Activated CD4-positive, alpha-beta T cell treated with anti-CD3 and anti-CD28 coated beads, Interleukin-2, amount 50 U/mL, for 1 hour (primary cell): ENCODE results near the gene JAK3.
"Not testable (repeated sequence)": the region's sequence is repeated elsewhere in the genome, so short reads cannot be mapped to it uniquely, and the experiment has no call there.

ENCODE experiments used
- DNase-seq: peaks from one replicate; pipeline ENCODE4 v3.0.0-alpha.2; 2020

Gene JAK3

DNA sequence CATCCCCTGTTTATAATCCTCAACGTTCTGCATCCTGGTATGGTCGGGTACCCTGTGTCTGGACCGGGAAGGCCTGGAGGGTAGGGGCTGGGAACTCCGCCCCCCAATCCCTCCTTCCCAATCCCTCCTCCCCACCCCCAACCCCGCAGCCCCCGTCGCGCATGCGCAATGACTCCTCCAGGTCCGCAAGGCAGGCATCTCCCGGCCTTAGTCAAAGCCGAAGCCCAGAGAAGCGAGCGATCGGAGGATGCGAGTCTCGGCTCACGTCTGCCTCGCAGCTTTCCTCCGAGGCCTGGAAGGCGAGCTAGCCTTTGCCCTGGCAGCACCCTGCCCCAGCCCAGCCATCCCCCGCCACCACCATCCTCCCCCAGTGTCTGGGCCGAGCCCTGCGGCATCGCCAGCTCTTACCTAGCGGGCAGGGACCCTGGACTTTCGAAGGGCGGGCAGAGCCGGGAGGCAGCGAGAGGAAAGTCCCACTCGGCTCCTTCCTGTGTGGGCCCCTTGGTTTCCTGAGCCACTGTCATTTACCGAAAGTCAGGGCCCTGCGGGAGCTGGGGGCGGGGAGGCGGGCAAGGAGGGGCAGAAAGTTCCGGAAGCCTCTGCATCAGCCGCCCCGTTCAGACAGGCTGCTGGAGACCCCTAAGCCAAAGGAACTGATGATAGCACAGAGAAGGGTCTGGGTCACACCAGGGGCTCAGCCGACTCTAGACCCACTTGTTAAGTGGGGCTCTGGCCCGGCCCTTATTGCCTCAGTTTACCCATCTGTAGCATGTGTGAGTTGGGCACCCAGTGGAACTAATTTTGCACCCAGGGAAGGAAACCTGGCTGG is at the start of gene JAK3:
Gene JAK3 (minus strand): TSS at position 445 of the 829 bp plus-strand sequence. CDS start 3,565 bp downstream, outside the sequence.
- peak; percentile 78 for DNase-seq

DNA sequence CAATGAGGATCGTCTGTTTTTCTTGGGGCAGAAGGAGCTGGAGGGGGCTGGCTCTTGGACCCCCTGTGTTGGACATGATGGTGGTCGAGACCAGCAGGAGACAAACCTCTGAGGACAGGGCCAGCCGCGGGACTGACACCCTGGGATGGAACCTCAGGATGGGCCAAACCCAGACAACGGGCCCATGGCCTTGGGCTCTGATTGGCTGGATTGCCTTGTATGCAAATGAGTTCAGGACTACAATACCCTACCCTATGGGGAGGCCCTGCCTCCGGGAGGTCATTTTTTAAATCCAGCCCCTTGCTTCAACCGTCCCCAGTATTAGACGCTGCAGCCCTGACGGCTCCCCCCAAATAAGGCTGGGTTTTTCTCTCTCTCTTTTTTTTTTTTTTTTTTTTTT is 46.0 kb upstream of the JAK3 start:
- no peak for DNase-seq

DNA sequence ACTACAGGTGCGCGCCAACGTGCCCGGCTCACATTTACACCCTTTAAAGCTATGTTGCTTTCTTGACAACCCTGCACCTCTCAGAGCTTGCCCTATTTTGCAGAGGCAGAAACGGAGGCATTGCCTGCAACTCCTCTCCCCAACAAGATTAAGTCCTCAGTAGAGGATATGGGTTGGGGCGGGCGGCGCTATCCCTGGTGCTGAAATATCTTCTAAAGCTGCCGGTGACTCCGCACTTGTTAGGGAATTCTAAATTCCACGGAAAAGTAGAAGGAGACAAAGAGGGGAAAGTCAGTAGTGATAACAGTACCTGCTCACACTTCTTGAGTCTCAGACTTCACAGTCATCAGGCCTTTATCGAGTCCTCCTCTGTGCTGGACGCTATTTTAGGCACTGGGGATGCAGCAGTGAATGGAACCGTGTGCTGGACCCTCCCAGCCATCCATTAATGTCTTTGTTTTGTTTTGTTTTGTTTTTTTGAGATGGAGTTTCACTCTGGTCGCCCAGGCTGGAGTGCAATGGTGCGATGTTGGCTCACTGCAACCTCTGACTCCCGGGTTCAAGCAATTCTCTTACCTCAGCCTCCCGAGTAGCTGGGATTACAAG is 41.9 kb upstream of the JAK3 start:
- DNase-seq: no peak

DNA sequence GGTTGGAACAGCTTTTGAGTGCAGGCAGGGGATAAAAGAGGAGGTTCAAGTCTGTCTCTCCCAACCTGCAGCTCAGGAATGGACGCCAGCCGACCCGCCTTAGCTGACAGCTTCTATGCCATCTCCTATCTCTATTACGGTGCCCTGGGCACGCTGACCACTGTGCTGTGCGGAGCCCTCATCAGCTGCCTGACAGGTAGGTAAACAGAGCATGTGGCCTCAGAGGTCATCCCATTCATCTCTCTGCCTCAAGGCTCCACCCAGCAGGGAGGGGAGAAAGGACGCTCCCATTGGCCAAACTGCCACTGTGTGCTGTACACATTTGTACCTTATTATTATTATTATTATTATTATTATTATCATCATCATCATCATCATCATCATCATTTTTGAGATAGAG is 40.5 kb upstream of the JAK3 start:
- no peak for DNase-seq

DNA sequence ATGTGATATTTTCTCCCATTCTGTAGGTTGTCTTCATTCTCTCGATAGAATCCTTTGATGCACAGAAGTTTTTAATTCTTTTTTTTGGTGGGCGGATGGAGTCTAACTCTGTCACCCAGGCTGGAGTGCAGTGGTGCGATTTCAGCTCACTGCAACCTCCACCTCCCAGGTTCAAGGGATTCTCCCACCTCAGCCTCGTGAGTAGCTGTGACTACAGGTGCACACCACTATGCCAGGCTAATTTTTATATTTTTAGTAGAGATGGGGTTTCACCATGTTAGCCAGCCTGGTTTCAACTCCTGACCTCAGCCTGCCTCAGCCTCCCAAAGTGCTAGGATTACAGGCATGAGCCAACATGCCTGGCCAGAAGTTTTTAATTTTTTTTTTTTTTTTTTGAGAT is 39.4 kb upstream of the JAK3 start:
- DNase-seq: not testable (repeated sequence)

DNA sequence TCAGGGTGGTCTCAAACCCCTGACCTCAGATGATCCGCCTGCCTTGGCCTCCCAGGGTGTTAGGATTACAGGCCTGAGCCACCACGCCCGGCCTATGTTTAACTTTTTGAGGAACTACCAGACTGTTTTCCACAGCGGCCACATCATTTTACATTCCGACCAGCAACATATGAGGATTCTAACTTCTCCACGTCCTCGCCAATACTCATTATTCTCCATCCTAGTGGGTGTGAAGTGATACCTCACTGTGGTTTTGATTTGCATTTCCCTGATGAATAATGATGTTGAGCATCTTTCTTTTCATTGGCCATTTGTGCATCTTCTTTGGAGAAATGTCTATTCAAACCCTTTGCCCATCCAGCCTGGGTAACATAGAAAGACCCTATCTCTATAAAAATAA is 38.7 kb upstream of the JAK3 start:
- DNase-seq: no peak

DNA sequence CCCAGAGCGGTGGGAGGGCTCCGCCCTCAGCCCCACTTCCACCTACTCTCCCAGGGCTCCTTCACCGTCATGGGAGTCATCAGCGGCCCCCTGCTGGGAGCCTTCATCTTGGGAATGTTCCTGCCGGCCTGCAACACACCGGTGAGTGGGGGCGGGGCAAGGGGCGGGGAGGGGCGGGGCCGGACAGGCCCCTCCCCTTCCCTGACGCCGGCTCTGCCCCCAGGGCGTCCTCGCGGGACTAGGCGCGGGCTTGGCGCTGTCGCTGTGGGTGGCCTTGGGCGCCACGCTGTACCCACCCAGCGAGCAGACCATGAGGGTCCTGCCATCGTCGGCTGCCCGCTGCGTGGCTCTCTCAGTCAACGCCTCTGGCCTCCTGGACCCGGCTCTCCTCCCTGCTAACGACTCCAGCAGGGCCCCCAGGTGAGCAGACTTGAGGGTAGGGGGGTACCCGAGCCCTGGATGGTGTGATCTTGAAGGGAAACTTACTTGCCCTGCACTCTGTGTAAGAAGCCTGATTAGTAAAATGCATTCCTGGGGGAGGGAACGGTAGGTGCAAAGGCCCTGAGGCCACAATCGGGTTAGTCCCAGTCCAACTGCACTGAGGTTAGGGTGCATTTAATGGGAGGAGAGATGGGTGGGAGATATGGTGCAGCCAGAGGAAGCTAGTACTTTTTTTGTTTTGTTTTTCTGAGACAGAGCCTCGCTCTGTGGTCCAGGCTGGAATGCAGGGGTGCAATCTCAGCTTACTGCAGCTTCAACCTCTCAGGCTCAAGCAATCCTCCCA is 36.0 kb upstream of the JAK3 start:
- no peak for DNase-seq

DNA sequence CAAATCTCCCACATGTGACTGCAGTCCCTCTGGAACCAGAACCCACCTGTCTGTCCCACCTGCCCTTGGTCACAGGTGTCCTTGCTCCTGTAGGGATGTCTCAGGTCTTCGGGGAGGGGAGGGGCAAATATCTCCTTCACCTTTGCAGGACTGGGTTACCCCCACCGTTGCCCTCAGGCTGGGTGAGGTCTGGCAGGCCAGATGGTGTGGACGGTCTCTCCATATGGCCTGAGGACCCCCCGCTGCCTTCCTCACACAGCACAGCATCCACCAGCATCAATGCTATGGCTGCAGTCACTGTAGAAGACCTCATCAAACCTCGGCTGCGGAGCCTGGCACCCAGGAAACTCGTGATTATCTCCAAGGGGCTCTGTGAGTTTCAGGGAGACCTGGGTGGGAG is 33.9 kb upstream of the JAK3 start:
- no peak for DNase-seq

DNA sequence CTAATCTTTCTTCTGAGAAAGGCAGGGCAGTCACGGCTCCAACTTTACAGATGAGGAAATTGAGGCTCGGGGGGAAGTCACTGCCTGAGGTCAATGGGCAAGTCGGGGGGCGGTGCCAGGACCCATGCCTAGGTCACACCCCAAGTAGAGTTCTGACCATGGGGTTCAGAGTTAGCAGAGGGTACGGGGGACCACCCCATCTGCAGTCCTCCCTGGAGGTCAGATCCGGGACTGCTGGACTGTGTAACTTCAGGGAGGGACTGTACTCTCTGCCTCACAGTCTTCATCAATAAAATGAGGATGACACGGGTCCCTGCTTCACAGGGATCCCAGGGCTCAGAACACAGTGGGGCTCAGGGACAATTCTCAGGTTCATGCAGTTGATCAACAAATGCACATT is 31.7 kb upstream of the JAK3 start:
- no peak for DNase-seq

DNA sequence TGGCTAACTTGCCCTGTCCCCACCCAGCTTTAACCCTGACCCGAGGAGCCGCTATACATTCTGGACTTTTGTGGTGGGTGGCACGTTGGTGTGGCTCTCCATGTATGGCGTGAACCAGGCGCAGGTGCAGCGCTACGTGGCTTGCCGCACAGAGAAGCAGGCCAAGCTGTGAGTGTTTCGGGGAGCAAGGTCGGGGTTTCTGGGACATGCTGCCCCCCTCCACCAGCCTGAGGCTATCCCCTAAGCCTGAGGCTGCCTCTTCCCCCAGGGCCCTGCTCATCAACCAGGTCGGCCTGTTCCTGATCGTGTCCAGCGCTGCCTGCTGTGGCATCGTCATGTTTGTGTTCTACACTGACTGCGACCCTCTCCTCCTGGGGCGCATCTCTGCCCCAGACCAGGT is 29.9 kb upstream of the JAK3 start:
- DNase-seq: no peak

DNA sequence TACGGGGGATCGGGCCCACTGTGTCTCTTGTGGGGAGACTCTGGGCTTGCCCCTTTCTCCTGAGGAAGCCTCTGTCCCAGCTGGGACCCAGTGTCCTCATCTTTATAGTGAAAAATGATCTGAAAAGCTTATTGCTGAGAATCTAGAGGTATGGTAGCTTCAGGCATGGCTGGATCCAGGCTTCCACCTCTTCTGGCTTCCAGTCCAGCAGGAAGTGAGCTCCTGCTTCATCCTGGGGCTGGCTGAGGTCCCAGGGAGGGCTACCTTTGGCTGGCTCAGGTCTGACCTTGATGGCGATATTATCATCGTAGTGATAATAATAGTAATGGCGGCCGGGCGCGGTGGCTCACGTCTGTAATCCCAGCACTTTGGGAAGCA is 27.0 kb upstream of the JAK3 start:
- DNase-seq: no peak

DNA sequence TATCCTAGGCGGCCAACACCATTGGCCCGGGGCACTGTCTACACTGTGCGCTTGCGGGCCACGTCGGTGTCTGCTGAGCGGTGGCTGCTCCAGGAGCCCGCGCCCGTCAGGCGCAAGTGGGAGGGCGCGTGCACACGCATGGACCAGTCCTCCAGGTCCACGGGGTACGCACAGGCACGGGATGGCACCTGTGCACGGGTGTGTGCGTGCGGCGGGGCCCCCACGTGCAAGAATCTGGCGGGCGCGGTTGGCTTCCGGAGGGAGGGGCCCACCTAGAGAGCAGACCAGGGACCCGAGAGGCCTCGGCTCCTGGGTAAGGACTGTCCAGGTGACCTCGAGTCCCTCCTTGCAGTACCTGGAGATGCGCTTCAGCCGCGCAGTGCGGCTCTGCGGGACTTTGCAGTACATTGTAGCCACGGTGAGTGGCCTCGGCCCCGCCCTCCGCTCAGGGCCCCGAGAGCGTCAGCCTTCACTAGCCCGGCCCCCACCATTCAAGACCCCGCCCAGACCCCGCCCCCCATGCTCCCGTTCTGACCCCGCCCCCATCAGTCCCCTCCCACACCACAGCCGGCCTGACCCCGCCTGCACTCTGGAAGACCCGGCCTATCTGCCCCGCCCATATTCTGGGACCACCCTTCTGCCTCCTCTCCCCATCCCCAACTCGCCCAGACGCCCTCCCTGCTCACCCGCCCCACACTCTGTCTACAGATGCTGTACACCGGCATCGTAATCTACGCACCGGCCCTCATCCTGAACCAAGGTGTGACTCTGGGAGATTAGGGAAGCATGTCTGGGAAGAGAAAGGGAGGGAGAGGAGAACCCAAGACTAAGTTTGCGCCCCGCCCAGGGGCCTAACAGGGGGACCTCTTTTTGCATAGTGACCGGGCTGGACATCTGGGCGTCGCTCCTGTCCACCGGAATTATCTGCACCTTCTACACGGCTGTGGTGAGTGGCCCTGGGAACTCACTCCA is 26.3 kb upstream of the JAK3 start:
- peak; percentile 73 for DNase-seq

DNA sequence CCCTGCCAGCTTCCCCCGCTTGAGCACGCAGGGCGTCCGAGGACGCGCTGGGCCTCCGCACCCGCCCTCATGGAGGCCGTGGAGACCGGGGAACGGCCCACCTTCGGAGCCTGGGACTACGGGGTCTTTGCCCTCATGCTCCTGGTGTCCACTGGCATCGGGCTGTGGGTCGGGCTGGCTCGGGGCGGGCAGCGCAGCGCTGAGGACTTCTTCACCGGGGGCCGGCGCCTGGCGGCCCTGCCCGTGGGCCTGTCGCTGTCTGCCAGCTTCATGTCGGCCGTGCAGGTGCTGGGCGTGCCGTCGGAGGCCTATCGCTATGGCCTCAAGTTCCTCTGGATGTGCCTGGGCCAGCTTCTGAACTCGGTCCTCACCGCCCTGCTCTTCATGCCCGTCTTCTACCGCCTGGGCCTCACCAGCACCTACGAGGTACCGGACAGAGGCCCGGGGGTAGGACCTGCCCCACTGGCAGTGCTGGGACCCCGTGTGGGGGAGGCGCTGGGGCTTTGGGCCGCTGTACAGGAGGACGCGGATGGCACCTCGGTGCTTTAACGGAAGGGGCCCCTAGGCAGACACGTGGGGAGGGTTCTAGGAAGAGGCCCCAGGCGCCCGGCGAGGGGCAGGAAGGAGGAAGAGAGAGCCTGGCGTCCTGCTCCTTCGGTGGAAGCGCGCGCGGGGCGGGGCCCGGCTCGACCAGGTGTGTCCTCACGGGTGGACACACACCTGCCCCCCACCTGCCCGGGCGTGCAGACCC is 24.6 kb upstream of the JAK3 start:
- DNase-seq: no peak

DNA sequence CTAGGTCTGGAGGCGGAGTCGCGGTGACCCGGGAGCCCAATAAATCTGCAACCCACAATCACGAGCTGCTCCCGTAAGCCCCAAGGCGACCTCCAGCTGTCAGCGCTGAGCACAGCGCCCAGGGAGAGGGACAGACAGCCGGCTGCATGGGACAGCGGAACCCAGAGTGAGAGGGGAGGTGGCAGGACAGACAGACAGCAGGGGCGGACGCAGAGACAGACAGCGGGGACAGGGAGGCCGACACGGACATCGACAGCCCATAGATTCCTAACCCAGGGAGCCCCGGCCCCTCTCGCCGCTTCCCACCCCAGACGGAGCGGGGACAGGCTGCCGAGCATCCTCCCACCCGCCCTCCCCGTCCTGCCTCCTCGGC is 24.1 kb upstream of the JAK3 start, which contains the start of gene SLC5A5:
Gene SLC5A5 (plus strand): TSS at position 68 of the 373 bp plus-strand sequence. CDS start 375 bp downstream, outside the sequence.
- DNase-seq: no peak

DNA sequence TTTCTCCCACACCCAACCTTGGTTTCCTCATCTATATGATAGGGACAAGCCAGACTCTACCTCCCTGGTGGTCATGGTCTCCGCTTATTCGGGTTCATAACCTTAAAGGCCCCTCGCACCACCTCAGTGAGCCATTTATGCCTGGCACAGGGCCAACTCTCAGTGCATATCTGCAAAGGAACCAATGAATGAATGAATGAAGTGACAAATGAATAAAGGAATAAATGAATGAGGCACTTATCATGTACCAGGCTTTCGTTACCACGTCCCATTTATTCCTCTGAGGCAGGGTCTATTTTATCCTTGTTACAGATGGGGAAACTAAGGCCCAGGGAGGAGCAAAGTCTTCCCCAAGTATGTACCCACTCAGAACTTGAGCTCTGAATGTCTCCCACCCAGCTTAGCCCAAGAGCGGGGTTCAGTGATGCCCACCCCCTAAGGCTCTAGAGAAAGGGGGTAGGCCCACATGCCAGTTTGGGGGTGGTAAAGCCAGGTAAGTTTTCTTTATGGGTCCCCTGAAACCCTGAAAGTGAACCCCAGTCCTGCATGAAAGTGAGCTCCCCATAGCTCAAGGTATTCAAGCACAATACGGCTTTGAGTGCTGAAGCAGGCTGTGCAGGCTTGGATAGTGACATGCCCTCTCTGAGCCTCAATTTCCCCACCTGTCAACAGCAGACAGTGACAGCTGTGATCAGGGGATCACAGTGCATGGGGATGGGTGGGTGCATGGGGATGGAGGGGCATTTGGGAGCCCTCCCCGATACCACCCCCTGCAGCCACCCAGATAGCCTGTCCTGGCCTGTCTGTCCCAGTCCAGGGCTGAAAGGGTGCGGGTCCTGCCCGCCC is 23.5 kb upstream of the JAK3 start:
- no peak for DNase-seq

DNA sequence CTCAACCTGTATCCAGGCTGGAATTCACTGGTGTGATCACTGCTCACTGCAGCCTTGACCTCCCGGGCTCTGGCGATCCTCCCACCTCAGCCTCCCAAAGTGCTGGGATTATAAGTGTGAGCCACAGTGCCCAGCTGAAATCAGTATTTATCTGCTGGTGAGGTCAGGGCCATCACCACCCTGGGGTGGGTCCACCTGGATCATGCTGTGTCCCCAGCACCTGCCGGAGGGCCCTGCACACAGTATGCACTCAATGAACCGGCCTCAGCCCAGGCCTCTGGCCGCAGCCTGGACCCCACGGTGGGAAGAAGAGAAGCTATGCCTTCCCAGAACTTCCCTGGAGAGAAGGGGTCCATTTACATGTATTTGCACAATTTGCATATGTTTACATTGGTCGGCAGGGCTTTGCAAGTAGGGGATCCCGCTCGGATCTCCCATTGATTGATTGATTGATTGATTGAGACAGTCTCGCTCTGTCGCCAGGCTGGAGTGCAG is 21.4 kb upstream of the JAK3 start:
- DNase-seq: no peak

DNA sequence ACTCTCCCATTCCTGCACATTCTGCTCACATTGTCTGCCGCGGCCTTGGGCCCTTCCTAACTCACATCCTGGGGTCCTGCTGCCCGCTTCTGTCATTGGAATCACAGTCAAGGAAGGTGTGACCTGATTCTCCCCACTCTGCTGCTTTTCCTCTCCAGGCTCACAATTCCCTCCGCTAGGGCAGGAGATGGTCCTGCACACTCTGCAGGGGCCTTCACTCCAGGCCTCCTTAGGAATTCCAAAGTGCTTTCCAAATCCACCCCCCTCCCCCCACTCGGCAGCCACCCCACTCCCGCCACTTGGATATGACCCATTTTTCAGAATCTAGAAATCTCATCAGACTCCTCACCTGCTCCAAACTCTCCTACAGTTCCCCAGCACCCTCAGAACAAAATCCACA is 20.9 kb upstream of the JAK3 start:
- no peak for DNase-seq

DNA sequence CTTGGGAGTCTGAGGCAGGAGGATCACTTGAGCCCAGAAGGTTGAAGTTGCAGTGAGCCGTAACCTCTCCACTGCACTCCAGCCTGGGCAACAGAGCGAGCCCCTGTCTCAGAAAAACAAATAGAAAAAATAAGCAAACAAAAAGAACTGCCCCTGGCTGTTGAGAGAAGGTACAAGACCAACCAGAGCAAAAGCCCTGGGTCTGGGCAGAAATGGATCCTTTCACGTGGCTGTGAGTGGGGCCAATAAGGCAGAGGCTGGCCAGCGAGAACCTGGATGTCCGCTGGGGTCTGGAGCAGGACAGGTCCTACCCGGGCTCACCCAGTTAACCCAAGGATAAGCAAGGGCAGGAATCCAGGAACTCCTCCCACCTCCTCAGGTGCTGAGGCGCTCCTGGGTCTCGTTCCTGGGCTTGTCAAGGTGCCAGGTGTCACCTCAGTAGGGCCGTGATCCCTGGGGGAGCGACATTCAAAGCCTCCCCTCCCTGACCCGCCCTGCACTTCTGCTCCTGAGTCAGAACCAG is 19.2 kb upstream of the JAK3 start:
- no peak for DNase-seq

DNA sequence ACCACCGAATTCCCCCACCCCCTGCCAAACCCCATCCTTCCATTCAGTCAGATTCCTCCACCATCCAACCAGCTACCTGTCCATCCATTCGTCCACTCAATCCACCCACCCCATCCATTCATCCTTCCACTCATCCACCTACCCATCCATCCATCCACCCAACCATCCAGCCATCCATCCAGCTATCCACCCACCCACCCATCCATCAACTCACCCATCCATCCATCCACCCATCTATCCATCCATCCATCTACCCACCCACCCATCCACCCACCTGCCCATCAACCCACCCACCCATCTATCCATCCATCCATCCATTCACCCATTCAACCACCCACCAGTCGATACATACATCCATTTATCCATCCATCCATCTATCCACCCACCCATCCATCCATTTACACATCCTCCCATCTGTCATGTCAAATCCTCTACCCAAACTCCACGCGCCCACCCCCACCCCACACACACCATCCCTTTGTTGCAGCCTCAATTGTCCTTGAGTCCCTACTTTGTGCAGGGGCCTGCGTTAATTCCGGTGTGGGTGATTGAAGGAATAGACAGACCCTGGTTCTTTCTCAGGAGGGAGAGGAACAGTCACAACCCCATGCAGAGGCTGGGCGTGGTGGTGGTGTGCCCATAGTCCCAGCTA is 18.7 kb upstream of the JAK3 start:
- no peak for DNase-seq
